Colonic mucosa (tissue), 4 donors: ENCODE data around the gene SAMD14. TPM values are rescaled to one million over a fixed set of nuclear protein-coding genes. Genes with fewer than 3 reads are reported as not detected.

Experiments used
- DNase-seq: peaks from one replicate; pipeline ENCODE4 v3.0.0-alpha.2; 2020
- H3K27ac ChIP-seq: fragments of 200-600 bp; one replicate; pipeline ENCODE4 v1.8.0; 2021
- H3K27me3 ChIP-seq: fragments of 200-600 bp; one replicate; pipeline ENCODE4 v1.8.0; 2021
- H3K36me3 ChIP-seq: fragments of 200-600 bp; one replicate; pipeline ENCODE4 v1.8.0; 2021
- H3K4me1 ChIP-seq: fragments of 200-600 bp; one replicate; pipeline ENCODE4 v1.8.0; 2021; ENCODE audit warnings: mild to moderate bottlenecking
- H3K4me3 ChIP-seq: fragments of 200-600 bp; one replicate; pipeline ENCODE4 v1.8.0; 2021
- H3K9ac ChIP-seq, 2 donors: one replicate each; pipeline ENCODE4 v1.7.0; 2013; ENCODE audit warnings: control low read depth in 2 of 2, low read depth in 2 of 2, low read length in 2 of 2
- H3K9me3 ChIP-seq: fragments of 200-600 bp; one replicate; pipeline ENCODE4 v1.8.0; 2021
- CTCF ChIP-seq: fragments of 200-600 bp; IDR thresholded peaks from one replicate; pipeline ENCODE4 v1.8.0; 2022; ENCODE audit warnings: antibody characterized with exemption, mild to moderate bottlenecking
- intact Hi-C: fragments of 100-400 bp; cut with DNase I; formaldehyde crosslinking; loops from one replicate; pipeline ENCODE4 v1.14.1; 2022
- total RNA-seq, 2 donors: library from RNA; stranded (reverse); fragmentation: NEBNext Ultra II Directional in 1 of 2; extraction: Animal tissue kit (Norgen Biotek cat#: 25700) in 1 of 2; gene quantifications; one replicate each; pipeline ENCODE4 v1.2.1, GENCODE V29; 2021
- donor health status: healthy.
- donor health status: DM: no; HTN: no; CAD: no.
- donor health status: DM: no; HTN: no; CAD: no.

Gene SAMD14
- total RNA-seq, 2 donors from 2014 or later, result 0.77 to 2.3 TPM

GRCh38 chr17:50167371-50167770, 37.4 kb upstream of the SAMD14 start:
- no peak overlapping the region for H3K27ac ChIP-seq
- H3K36me3 ChIP-seq, result no peaks in the 10 kb centered on the region
- H3K9me3 ChIP-seq, result no peaks in the 10 kb centered on the region
- no peak for TF ChIP-seq CTCF
- no peak overlapping the region for H3K4me3 ChIP-seq
- no peaks in the 10 kb centered on the region for H3K4me1 ChIP-seq
- DNase-seq, result no peak
- intact Hi-C loops, result no loop called here
- no peaks in the 10 kb centered on the region for H3K27me3 ChIP-seq
- no peak overlapping the region for H3K9ac ChIP-seq

GRCh38 chr17:50166518-50167181, 36.7 kb upstream of the SAMD14 start:
- Histone ChIP-seq H3K27ac (no peak overlapping the region), H3K27me3 (no peaks in the 10 kb centered on the region), H3K9me3 (no peaks in the 10 kb centered on the region), H3K4me3 (no peak overlapping the region), H3K36me3 (no peaks in the 10 kb centered on the region), H3K9ac (no peak overlapping the region), H3K4me1 (no peaks in the 10 kb centered on the region)
- DNase-seq, result no peak
- TF ChIP-seq CTCF, result no peak
- intact Hi-C loops, result no loop called here

DNA sequence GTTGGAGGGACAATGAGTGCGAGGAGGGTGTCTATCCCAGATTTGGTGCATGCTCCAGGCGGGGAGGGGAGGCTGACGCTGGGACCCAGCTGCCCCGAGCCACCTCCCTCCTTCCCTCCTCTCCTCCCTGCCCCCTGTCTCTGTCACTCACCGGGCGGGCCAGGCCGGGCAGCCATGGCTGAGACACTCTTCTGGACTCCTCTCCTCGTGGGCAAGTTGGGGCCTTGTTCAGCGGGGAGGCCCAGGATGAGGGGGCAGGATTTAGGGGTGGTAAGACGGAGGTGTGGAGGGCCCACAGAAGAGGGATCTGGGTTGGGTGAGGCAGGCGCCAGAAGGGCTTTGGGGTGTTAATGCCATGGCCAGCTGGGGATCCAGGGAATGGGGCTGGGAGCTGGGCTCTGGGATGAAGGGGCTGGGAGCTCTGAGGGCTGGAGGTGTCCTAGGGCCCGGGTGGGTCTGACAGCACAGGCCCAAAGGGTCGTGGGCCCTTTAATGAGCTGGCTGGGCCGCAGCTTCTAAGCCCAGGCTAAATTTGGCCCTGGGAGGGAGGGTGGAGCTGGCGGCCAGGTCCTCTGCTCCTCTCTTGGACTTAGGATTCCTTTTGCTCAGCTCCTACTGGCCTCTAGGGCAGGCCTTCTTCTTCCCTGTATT, 36.0 kb upstream of the SAMD14 start, which contains the start of gene SGCA:
Gene SGCA, plus strand, starts transcription at position 139 of the 651 bp plus-strand sequence. Its CDS starts 36 bp downstream, at position 175.
- H3K27me3 ChIP-seq, result no peaks in the 10 kb centered on the region
- H3K27ac ChIP-seq, result no peak within 1 kb of the TSS
- intact Hi-C loops, result no loop called here
- no peak within 1 kb of the TSS for H3K9ac ChIP-seq
- no peak within 1 kb of the TSS for H3K4me3 ChIP-seq
- H3K9me3 ChIP-seq, result no peaks in the 10 kb centered on the region
- no peak for TF ChIP-seq CTCF
- H3K36me3 ChIP-seq, result no peaks in the 10 kb centered on the region
- peaks cover 1% of the 10 kb centered on the region for H3K4me1 ChIP-seq
- DNase-seq, result no peak

GRCh38 chr17:50165466-50165865, 35.5 kb upstream of the SAMD14 start:
- H3K27ac ChIP-seq, result no peak overlapping the region
- H3K36me3 ChIP-seq, result no peaks in the 10 kb centered on the region
- TF ChIP-seq CTCF, result no peak
- no peak overlapping the region for H3K9ac ChIP-seq
- intact Hi-C loops, result no loop called here
- H3K9me3 ChIP-seq, result no peaks in the 10 kb centered on the region
- H3K4me1 ChIP-seq, result peaks cover 5% of the 10 kb centered on the region
- H3K4me3 ChIP-seq, result no peak overlapping the region
- DNase-seq, result no peak
- H3K27me3 ChIP-seq, result no peaks in the 10 kb centered on the region

DNA sequence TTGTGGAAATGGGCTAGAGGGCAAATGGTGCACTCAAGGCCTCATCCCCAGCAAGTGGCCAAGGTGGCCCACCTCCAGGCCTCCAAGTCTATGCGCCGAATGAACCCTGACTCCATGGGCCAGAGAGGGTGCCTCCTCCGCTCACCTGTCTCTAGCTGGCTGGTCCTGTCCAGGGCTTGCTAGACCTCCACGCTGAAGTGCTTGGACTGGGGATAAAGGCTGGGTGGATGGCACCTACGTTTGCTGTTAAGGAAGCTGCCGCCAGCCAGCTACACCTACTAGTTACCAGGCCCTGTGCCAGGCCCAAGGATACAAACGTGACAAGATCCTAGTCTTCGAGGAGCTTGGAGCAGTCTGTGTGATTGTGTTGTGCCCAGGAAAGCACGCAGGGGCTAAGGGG, 35.1 kb upstream of the SAMD14 start:
- Histone ChIP-seq H3K4me3 (no peak overlapping the region), H3K4me1 (peaks cover 5% of the 10 kb centered on the region)

More for the DNA sequence above, 35.1 kb upstream of the SAMD14 start:
- Histone ChIP-seq H3K9me3 (no peaks in the 10 kb centered on the region), H3K27ac (no peak overlapping the region), H3K36me3 (no peaks in the 10 kb centered on the region), H3K9ac (no peak overlapping the region), H3K27me3 (no peaks in the 10 kb centered on the region)
- intact Hi-C loops, result no loop called here
- no peak for DNase-seq
- TF ChIP-seq CTCF, result no peak
